GM19035 (cell line): Measurements from ENCODE around the gene ARHGEF26.

Source experiments
- ATAC-seq: cut with Tn5 transposase; IDR thresholded peaks from one replicate; pipeline ENCODE4 v1.9.1; 2021; ENCODE audit not compliant: unreplicated experiment

The ARHGEF26 gene

GRCh38 chr3:154152741-154153140 is 31.6 kb downstream of the ARHGEF26 start:
- no peak for ATAC-seq

GRCh38 chr3:154156530-154156929 is 35.3 kb downstream of the ARHGEF26 start:
- ATAC-seq = no peak

GRCh38 chr3:154161806-154162205 is 40.6 kb downstream of the ARHGEF26 start:
- no peak for ATAC-seq

- ATAC-seq = no peak
These were observed 43.2 kb downstream of the ARHGEF26 start for GRCh38 chr3:154164387-154164786.

- ATAC-seq = peak; percentile 54
These were observed 48.0 kb downstream of the ARHGEF26 start for GRCh38 chr3:154168998-154169795.

GRCh38 chr3:154169796-154170110 is 48.6 kb downstream of the ARHGEF26 start:
- no peak for ATAC-seq

- ATAC-seq = no peak
These were observed 49.1 kb downstream of the ARHGEF26 start for GRCh38 chr3:154170300-154170699.

- ATAC-seq = no peak
These were observed 53.9 kb downstream of the ARHGEF26 start for GRCh38 chr3:154175041-154175440.

- ATAC-seq = no peak
These were observed 54.8 kb downstream of the ARHGEF26 start for GRCh38 chr3:154176036-154176435.

- no peak for ATAC-seq
These were observed 56.2 kb downstream of the ARHGEF26 start for GRCh38 chr3:154177406-154177805.

- no peak for ATAC-seq
These were observed 57.0 kb downstream of the ARHGEF26 start for GRCh38 chr3:154178172-154178571.

- ATAC-seq = no peak
These were observed 59.9 kb downstream of the ARHGEF26 start for GRCh38 chr3:154180836-154181691.

GRCh38 chr3:154182322-154182922 is 61.2 kb downstream of the ARHGEF26 start:
- no peak for ATAC-seq

- ATAC-seq = no peak
These were observed 61.8 kb downstream of the ARHGEF26 start for GRCh38 chr3:154182975-154183374.

GRCh38 chr3:154184582-154184981 is 63.4 kb downstream of the ARHGEF26 start:
- ATAC-seq = no peak

GRCh38 chr3:154188437-154188836 is 67.2 kb downstream of the ARHGEF26 start:
- ATAC-seq = no peak

GRCh38 chr3:154188846-154189245 is 67.7 kb downstream of the ARHGEF26 start:
- ATAC-seq = no peak

- ATAC-seq = no peak
These were observed 70.3 kb downstream of the ARHGEF26 start for GRCh38 chr3:154191520-154191919.

GRCh38 chr3:154192225-154192624 is 71.0 kb downstream of the ARHGEF26 start:
- no peak for ATAC-seq

GRCh38 chr3:154193000-154193615 is 71.9 kb downstream of the ARHGEF26 start:
- ATAC-seq = no peak

GRCh38 chr3:154194877-154195276 is 73.7 kb downstream of the ARHGEF26 start:
- ATAC-seq = no peak
